ENCODE data around the gene ACY1. TPM values are rescaled to one million over a fixed set of nuclear protein-coding genes. Genes with fewer than 3 reads are reported as not detected.
A peak's percentile ranks its signal among the peaks of the same experiment; 100 is the strongest.

ACY1 gene
- total and polyA plus RNA-seq, 10 of the 15 experiments (the other 5 are each of a cell fraction or from before 2014, with no cell fraction given): 18.5 to 42.2 (median 27.8) TPM

GRCh38 chr3:51982838-51983577 lies at the start of gene ACY1 (continued):
- TF ChIP-seq ELK1 (IDR thresholded peaks at IDR 0.05; ENCODE audit: low read depth, low read length) (0 out of 2 replicates have a peak, but pooled peaks have one; percentile 41), PRDM15 (CRISPR knock-in tag; IDR thresholded peaks at IDR 0.05) (no peak), NR2C1 (IDR thresholded peaks at IDR 0.05) (no peak), RBBP5 (conservative IDR thresholded peaks at IDR 0.05) (no peak), RFX5 (IDR thresholded peaks at IDR 0.05; ENCODE audit: low read depth, low read length) (no peak), ZNF592 (IDR thresholded peaks at IDR 0.05) (no peak), MLLT1 (IDR thresholded peaks at IDR 0.05) (no peak), STAT3 (IDR thresholded peaks at IDR 0.05; ENCODE audit: low read depth, low read length) (no peak), SIN3A (IDR thresholded peaks at IDR 0.05; ENCODE audit: low read depth, low read length) (peak; percentile 47; the same call in 1 of the 2 replicates), ZNF384 (IDR thresholded peaks at IDR 0.05; ENCODE audit: borderline replicate concordance, low read depth, low read length) (no peak), IRF5 (IDR thresholded peaks at IDR 0.05; ENCODE audit: borderline replicate concordance) (no peak), MYC (IDR thresholded peaks at IDR 0.05; ENCODE audit: insufficient read depth, insufficient read length, insufficient replicate concordance, low read length, severe bottlenecking) (peak; percentile 82), ASH2L (IDR thresholded peaks at IDR 0.05; ENCODE audit: borderline replicate concordance, low read depth) (no peak), IRF4 (IDR thresholded peaks at IDR 0.05; ENCODE audit: low read depth, low read length) (no peak), GATAD2B (conservative IDR thresholded peaks at IDR 0.05; ENCODE audit: low read depth) (peak; percentile 72), NR2F1 (conservative IDR thresholded peaks at IDR 0.05) (peak; percentile 92), NFIC (IDR thresholded peaks at IDR 0.05; ENCODE audit: low read depth, low read length) (no peak), CBX3 (IDR thresholded peaks at IDR 0.05; ENCODE audit: borderline replicate concordance, low read depth) (no peak)

All from GM12878 (cell line).